Measurements from ENCODE around the gene VWA5B2. TPM values are rescaled to one million over a fixed set of nuclear protein-coding genes. Genes with fewer than 3 reads are reported as not detected.

Gene VWA5B2
- total and polyA plus RNA-seq, 2 of the 13 experiments (the other 11 are each of a cell fraction or from before 2014, with no cell fraction given), result 0.03 to 0.04 TPM

DNA sequence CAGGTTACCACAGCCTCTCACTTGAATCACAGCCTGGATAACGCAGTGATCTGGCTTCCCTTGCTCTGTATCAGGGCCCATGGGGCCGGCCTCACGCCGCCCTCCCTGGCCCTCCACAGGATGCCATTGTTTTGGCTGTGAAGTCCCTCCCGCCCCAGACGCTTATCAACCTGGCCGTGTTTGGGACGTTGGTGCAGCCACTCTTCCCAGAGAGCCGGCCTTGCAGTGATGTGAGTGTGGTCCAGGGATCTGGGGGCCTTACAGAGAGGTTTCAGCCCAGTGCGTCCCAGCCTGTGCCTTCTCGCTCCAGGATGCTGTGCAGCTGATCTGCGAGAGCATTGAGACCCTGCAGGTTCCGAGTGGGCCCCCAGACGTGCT lies 6.6 kb downstream of the VWA5B2 start:
- TF ChIP-seq ZNF234 (CRISPR knock-in tag; conservative IDR thresholded peaks at IDR 0.05), result no peak
- no peak for TF ChIP-seq SNRNP70 (IDR thresholded peaks at IDR 0.05; ENCODE audit: low read depth, low read length)
- no peak for TF ChIP-seq IKZF4 (CRISPR knock-in tag; IDR thresholded peaks at IDR 0.05; ENCODE audit: borderline replicate concordance, low read depth, not compliant biosample characterization)
- TF ChIP-seq TEAD3 (CRISPR knock-in tag; optimal IDR thresholded peaks at IDR 0.05; ENCODE audit: borderline replicate concordance), result no peak
- no peak for TF ChIP-seq ZMYM2 (CRISPR knock-in tag; IDR thresholded peaks at IDR 0.05)
- TF ChIP-seq, protein P1, sequence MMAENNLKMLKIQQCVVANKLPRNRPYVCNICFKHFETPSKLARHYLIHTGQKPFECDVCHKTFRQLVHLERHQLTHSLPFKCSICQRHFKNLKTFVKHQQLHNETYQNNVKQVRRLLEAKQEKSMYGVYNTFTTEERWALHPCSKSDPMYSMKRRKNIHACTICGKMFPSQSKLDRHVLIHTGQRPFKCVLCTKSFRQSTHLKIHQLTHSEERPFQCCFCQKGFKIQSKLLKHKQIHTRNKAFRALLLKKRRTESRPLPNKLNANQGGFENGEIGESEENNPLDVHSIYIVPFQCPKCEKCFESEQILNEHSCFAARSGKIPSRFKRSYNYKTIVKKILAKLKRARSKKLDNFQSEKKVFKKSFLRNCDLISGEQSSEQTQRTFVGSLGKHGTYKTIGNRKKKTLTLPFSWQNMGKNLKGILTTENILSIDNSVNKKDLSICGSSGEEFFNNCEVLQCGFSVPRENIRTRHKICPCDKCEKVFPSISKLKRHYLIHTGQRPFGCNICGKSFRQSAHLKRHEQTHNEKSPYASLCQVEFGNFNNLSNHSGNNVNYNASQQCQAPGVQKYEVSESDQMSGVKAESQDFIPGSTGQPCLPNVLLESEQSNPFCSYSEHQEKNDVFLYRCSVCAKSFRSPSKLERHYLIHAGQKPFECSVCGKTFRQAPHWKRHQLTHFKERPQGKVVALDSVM (CRISPR knock-in tag; IDR thresholded peaks at IDR 0.05), result no peak
- no peak for TF ChIP-seq TOE1 (CRISPR knock-in tag; IDR thresholded peaks at IDR 0.05)
- TF ChIP-seq, protein P2, sequence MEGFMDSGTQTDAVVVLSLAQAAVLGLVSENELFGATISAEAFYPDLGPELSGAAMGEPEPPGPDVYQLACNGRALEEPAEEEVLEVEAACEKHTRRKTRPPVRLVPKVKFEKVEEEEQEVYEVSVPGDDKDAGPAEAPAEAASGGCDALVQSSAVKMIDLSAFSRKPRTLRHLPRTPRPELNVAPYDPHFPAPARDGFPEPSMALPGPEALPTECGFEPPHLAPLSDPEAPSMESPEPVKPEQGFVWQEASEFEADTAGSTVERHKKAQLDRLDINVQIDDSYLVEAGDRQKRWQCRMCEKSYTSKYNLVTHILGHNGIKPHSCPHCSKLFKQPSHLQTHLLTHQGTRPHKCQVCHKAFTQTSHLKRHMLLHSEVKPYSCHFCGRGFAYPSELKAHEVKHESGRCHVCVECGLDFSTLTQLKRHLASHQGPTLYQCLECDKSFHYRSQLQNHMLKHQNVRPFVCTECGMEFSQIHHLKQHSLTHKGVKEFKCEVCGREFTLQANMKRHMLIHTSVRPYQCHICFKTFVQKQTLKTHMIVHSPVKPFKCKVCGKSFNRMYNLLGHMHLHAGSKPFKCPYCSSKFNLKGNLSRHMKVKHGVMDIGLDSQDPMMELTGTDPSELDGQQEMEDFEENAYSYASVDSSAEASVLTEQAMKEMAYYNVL (CRISPR knock-in tag; IDR thresholded peaks at IDR 0.05; ENCODE audit: borderline replicate concordance), result no peak
- no peak for TF ChIP-seq RBFOX2 (IDR thresholded peaks at IDR 0.05; ENCODE audit: low read depth, low read length)
- no peak for TF ChIP-seq ZNF468 (CRISPR knock-in tag; IDR thresholded peaks at IDR 0.05)
- TF ChIP-seq AGO2 (optimal IDR thresholded peaks at IDR 0.05; ENCODE audit: low read depth, low read length), result no peak
- no peak for TF ChIP-seq MED13 (CRISPR knock-in tag; IDR thresholded peaks at IDR 0.05)
- TF ChIP-seq, protein P3, sequence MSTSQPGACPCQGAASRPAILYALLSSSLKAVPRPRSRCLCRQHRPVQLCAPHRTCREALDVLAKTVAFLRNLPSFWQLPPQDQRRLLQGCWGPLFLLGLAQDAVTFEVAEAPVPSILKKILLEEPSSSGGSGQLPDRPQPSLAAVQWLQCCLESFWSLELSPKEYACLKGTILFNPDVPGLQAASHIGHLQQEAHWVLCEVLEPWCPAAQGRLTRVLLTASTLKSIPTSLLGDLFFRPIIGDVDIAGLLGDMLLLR (CRISPR knock-in tag; IDR thresholded peaks at IDR 0.05), result no peak
- TF ChIP-seq SUZ12 (IDR thresholded peaks at IDR 0.05; ENCODE audit: low read depth, low read length), result no peak
- no peak for TF ChIP-seq ZNF264 (CRISPR knock-in tag; IDR thresholded peaks at IDR 0.05)
- no peak for TF ChIP-seq ONECUT2 (CRISPR knock-in tag; IDR thresholded peaks at IDR 0.05)
- TF ChIP-seq JUN (CRISPR knock-in tag; IDR thresholded peaks at IDR 0.05), result no peak
- TF ChIP-seq ZNF788 (CRISPR knock-in tag; IDR thresholded peaks at IDR 0.05; ENCODE audit: borderline replicate concordance), result no peak
- WGBS (ENCODE audit: low lambda C conversion rate), result 16% methylated on average over 9 of the region's 14 CpGs
- Histone ChIP-seq H2AFZ (ENCODE audit: low read length) (no peak overlapping the region), H3K36me3 (replicated peaks in 1 of 2; ENCODE audit: control insufficient read depth in 1 of 2, insufficient read depth in 2 of 2, low read length in 2 of 2) (no peaks in the 10 kb centered on the region), H3K27ac (ENCODE audit: extremely low read length, insufficient read depth, low read length) (no peak overlapping the region), H3K9me3 (ENCODE audit: low read length) (no peaks in the 10 kb centered on the region), H3K4me2 (ENCODE audit: low read depth, low read length) (no peak overlapping the region), H3K4me3 (replicated peaks in 1 of 3; ENCODE audit: insufficient read depth in 1 of 3, low read depth in 2 of 3, low read length in 3 of 3) (no peak overlapping the region), H3K9ac (ENCODE audit: insufficient read depth, low read depth, low read length) (no peak overlapping the region), H3K4me1 (ENCODE audit: insufficient read depth, low read length) (peaks cover 3% of the 10 kb centered on the region; the same call in 1 of the 2 replicates), H4K20me1 (ENCODE audit: insufficient read depth, low read length) (no peaks in the 10 kb centered on the region; the same call in 1 of the 2 replicates), H3K27me3 (ENCODE audit: control insufficient read depth in 1 of 2, insufficient read depth in 2 of 2, low read length in 2 of 2) (peaks cover 15 to 78% of the 10 kb centered on the region in 2 experiments; a peak in 4 of 5 replicates), H3K79me2 (ENCODE audit: insufficient read depth, low read length) (no peaks in the 10 kb centered on the region)
- in situ Hi-C loops (cut with HindIII; ENCODE audit: extremely low pct_ligation_motif_present, low pct_unique_long_range_greater_than_20kb), result no loop called here
- no TSS peak for BruUV-seq (replicated peaks)
- POLR2A ChIA-PET, result no interaction called here
- CTCF ChIA-PET (ENCODE audit: low intra/inter-chr PET ratio, low total read pairs), result no interaction called here
- intact Hi-C loops (cut with micrococcal nuclease; ENCODE audit: unreplicated experiment), result no loop called here
- DNase-seq (ENCODE audit: low spot score) (no peak), ATAC-seq (no peak), FAIRE-seq (no peak)

All from HepG2 (cell line).